ENCODE results near the gene LEMD2. TPM values are rescaled to one million over a fixed set of nuclear protein-coding genes. Genes with fewer than 3 reads are reported as not detected.
A peak's percentile ranks its signal among the peaks of the same experiment; 100 is the strongest.

The LEMD2 gene
- total and polyA plus RNA-seq, 2 of the 4 experiments (the other 2 are of a cell fraction) = 26.5 to 43.6 TPM

DNA sequence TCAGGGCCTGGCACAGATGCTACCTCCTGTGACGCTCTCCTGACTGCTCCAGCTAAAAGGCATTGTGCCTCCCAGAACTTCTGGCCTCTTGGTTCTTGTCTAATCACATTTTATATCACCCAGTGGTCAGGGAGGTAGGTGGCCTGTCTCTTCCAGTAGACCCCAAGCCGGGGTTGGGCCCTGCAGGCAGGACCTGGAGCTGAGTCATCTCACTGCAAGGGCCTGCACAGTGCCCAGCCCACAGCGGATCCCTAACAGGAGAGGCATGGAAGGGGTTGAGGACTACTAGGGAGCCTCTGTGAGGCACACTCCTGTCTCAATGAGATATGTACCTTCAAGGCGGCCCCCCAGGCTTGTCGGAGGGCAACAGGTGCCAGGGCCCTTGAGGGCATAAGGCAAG lies 6.4 kb downstream of the LEMD2 start:
- Histone ChIP-seq H3K36me3 (ENCODE audit: control insufficient read depth, insufficient read depth, low read length) (peaks cover 67% of the 10 kb centered on the region), H3K4me1 (ENCODE audit: control insufficient read depth, insufficient read depth, low read length) (peaks cover 21% of the 10 kb centered on the region)

More for the DNA sequence above, 6.4 kb downstream of the LEMD2 start:
- WGBS, 2 experiments (ENCODE audit: extremely low coverage in 2 of 2, insufficient read length in 1 of 2) = no CpG with 5 or more reads among the region's 5 CpGs
- intact Hi-C loops (cut with micrococcal nuclease) = no loop called here
- H3K23ac ChIP-seq (ENCODE audit: low read depth, low read length) = no peak overlapping the region
- DNase-seq = no peak
- H2AK5ac ChIP-seq (ENCODE audit: low read depth, low read length) = peak overlapping the region; percentile 69; the same call in 1 of the 2 replicates
- TF ChIP-seq RCOR1 (IDR thresholded peaks at IDR 0.05; ENCODE audit: insufficient replicate concordance, low read length) (no peak), MAZ (IDR thresholded peaks at IDR 0.05; ENCODE audit: borderline replicate concordance, low read depth, low read length) (no peak), SMC3 (IDR thresholded peaks at IDR 0.05; ENCODE audit: low read depth, low read length) (no peak)
- no peak overlapping the region for H2AFZ ChIP-seq (replicated peaks; ENCODE audit: low read length, poor library complexity)
- peaks cover 26% of the 10 kb centered on the region for H4K20me1 ChIP-seq (ENCODE audit: insufficient read depth, low read length)
- ATAC-seq (ENCODE audit: low read depth) = no peak
- H2BK120ac ChIP-seq (ENCODE audit: low read depth, low read length) = no peak overlapping the region
- no peak overlapping the region for H3K27ac ChIP-seq (ENCODE audit: insufficient read depth, low read length)
- H3K9me1 ChIP-seq (ENCODE audit: insufficient read depth, low read length) = peaks cover 24% of the 10 kb centered on the region
- no peak overlapping the region for H4K91ac ChIP-seq (ENCODE audit: insufficient read depth, low read depth, low read length)
- dilution Hi-C loops (cut with HindIII; ENCODE audit: low sequenced_read_pairs, unreplicated experiment) = no loop called here
- H2AK9ac ChIP-seq (replicated peaks; ENCODE audit: low read depth, low read length, poor library complexity) = no peak overlapping the region
- peak overlapping the region; percentile 4; the same call in 1 of the 3 replicates for H2BK15ac ChIP-seq (ENCODE audit: low read depth, low read length)
- H3K9ac ChIP-seq (ENCODE audit: low read depth, low read length) = no peak overlapping the region
- H2BK20ac ChIP-seq (ENCODE audit: low read depth, low read length) = no peak overlapping the region
- H4K5ac ChIP-seq (ENCODE audit: low read depth, low read length) = no peak overlapping the region
- H3K27me3 ChIP-seq (ENCODE audit: control insufficient read depth, insufficient read depth, low read length) = no peaks in the 10 kb centered on the region
- BruUV-seq (replicated peaks) = no TSS peak
- H3K4me2 ChIP-seq (ENCODE audit: low read depth, low read length) = no peak overlapping the region
- ChIA-PET CTCF (no interaction called here), POLR2A (ENCODE audit: unreplicated experiment) (interaction anchor here (0.7 kb wide), 1 partner anchor 202 kb away, joined by 3 read pairs; the partner anchor contains the start of gene BAK1)
- no peaks in the 10 kb centered on the region for H3K9me3 ChIP-seq (ENCODE audit: control insufficient read depth, insufficient read depth, low read length)
- H3K14ac ChIP-seq (replicated peaks; ENCODE audit: low read depth, low read length) = no peak overlapping the region
- H3K4ac ChIP-seq (ENCODE audit: low read depth, low read length) = 0 out of 2 replicates have a peak overlapping the region, but pooled peaks have one; percentile 1
- 0 out of 4 replicates have a peak overlapping the region, but pooled peaks of 1 of the 2 experiments have one; percentile 13 for H4K8ac ChIP-seq (ENCODE audit: low read depth in 2 of 2, low read length in 2 of 2)
- no peak overlapping the region for H3K18ac ChIP-seq (ENCODE audit: low read depth, low read length)
- H3K56ac ChIP-seq (ENCODE audit: extremely low read depth, insufficient read depth, low read length) = no peak overlapping the region
- no peak overlapping the region for H3K4me3 ChIP-seq (ENCODE audit: insufficient read depth, low read depth, low read length)
- H3K79me1 ChIP-seq (ENCODE audit: low read depth in 1 of 2, low read length in 2 of 2) = peaks cover 48 to 87% of the 10 kb centered on the region in 2 experiments
- H2BK5ac ChIP-seq (ENCODE audit: low read depth, low read length, poor library complexity, severe bottlenecking) = no peak overlapping the region
- in situ Hi-C loops (cut with MboI; ENCODE audit: low sequenced_read_pairs) = no loop called here
